ENCODE results near the gene IER5L.

IER5L gene

GRCh38 chr9:129223551-129224208 is 45.6 kb upstream of the IER5L start:
- TF ChIP-seq CTCF (IDR thresholded peaks at IDR 0.05; ENCODE audit: low read depth, low read length, missing control alignments) = no peak
- no peak for DNase-seq
- in situ Hi-C loops (cut with HindIII; ENCODE audit: low pct_ligation_motif_present, low sequenced_read_pairs) = no loop called here
- H3K36me3 ChIP-seq (replicated peaks) = no peaks in the 10 kb centered on the region
- no peak overlapping the region for H3K4me3 ChIP-seq (ENCODE audit: low read depth, low read length)
- H3K27ac ChIP-seq = no peak overlapping the region
- no peaks in the 10 kb centered on the region for H3K27me3 ChIP-seq (replicated peaks)

GRCh38 chr9:129222819-129223218 is 44.8 kb upstream of the IER5L start:
- H3K36me3 ChIP-seq (replicated peaks) = no peaks in the 10 kb centered on the region
- H3K27ac ChIP-seq = no peak overlapping the region
- DNase-seq = no peak
- in situ Hi-C loops (cut with HindIII; ENCODE audit: low pct_ligation_motif_present, low sequenced_read_pairs) = no loop called here
- no peak for TF ChIP-seq CTCF (IDR thresholded peaks at IDR 0.05; ENCODE audit: low read depth, low read length, missing control alignments)
- no peaks in the 10 kb centered on the region for H3K27me3 ChIP-seq (replicated peaks)
- H3K4me3 ChIP-seq (ENCODE audit: low read depth, low read length) = no peak overlapping the region

DNA sequence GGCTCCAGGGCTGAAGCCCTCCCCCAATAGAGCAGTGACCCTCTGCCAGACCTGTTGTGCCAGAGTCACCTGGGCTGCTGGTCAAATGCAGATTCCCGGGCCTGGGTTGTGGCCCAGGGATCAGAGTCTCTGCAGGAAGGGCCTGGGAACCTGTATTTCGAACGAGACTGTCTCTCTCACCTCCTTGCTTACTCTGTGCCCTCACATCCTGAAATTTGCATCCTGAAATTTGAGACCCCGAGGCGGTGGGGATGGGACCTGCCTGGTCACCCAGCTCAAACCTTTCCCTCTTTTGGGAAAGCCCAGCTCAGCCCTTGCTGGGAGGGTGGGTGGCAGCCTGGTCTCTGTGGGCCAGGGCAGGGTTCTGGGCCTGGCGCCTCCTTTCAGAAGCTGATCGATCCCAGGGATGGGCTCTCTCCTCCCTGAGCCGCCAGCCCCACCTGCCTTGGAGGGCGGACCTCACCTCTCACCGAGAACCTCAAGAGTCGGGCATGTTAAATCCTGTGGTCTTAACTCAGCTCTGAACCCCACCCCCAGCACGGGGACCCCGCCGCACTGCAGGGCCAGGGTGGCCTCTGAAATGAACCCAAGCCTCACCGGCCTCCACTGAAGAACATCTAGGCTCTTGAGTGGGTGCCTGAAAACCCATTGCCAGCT is 44.0 kb upstream of the IER5L start:
- Histone ChIP-seq H3K36me3 (replicated peaks) (no peaks in the 10 kb centered on the region), H3K27me3 (replicated peaks) (no peaks in the 10 kb centered on the region), H3K4me3 (ENCODE audit: low read depth, low read length) (no peak overlapping the region), H3K27ac (no peak overlapping the region)
- no peak for DNase-seq
- in situ Hi-C loops (cut with HindIII; ENCODE audit: low pct_ligation_motif_present, low sequenced_read_pairs) = no loop called here
- no peak for TF ChIP-seq CTCF (IDR thresholded peaks at IDR 0.05; ENCODE audit: low read depth, low read length, missing control alignments)

GRCh38 chr9:129221233-129221632 is 43.2 kb upstream of the IER5L start:
- TF ChIP-seq CTCF (IDR thresholded peaks at IDR 0.05; ENCODE audit: low read depth, low read length, missing control alignments) = no peak
- Histone ChIP-seq H3K27me3 (replicated peaks) (no peaks in the 10 kb centered on the region), H3K4me3 (ENCODE audit: low read depth, low read length) (no peak overlapping the region), H3K36me3 (replicated peaks) (no peaks in the 10 kb centered on the region), H3K27ac (no peak overlapping the region)
- in situ Hi-C loops (cut with HindIII; ENCODE audit: low pct_ligation_motif_present, low sequenced_read_pairs) = no loop called here
- DNase-seq = no peak

DNA sequence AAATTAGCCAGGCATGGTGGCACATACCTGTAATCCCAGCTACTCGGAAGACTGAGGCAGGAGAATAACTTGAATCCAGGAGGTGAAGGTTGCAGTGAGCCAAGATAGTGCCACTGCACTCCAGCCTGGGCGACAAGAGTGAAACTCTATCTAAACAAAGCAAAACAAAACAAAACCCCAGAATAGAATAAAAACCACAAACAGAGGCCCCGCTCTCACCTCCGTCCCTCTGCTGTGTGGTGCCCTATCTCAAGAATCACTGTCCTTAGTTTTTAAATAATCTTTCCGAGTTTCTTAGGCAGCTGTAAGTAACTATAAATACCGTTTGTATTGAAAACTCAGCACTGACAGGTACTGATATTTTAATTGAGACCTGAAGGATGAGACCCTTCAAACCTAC is 42.7 kb upstream of the IER5L start:
- in situ Hi-C loops (cut with HindIII; ENCODE audit: low pct_ligation_motif_present, low sequenced_read_pairs) = no loop called here
- no peak overlapping the region for H3K4me3 ChIP-seq (ENCODE audit: low read depth, low read length)
- no peaks in the 10 kb centered on the region for H3K36me3 ChIP-seq (replicated peaks)
- DNase-seq = no peak
- no peak overlapping the region for H3K27ac ChIP-seq
- H3K27me3 ChIP-seq (replicated peaks) = no peaks in the 10 kb centered on the region
- TF ChIP-seq CTCF (IDR thresholded peaks at IDR 0.05; ENCODE audit: low read depth, low read length, missing control alignments) = no peak

- Histone ChIP-seq H3K36me3 (replicated peaks) (no peaks in the 10 kb centered on the region), H3K27me3 (replicated peaks) (no peaks in the 10 kb centered on the region), H3K27ac (no peak overlapping the region), H3K4me3 (ENCODE audit: low read depth, low read length) (no peak overlapping the region)
- TF ChIP-seq CTCF (IDR thresholded peaks at IDR 0.05; ENCODE audit: low read depth, low read length, missing control alignments) = no peak
- in situ Hi-C loops (cut with HindIII; ENCODE audit: low pct_ligation_motif_present, low sequenced_read_pairs) = no loop called here
- DNase-seq = no peak
Measured at GRCh38 chr9:129218918-129219317, 40.9 kb upstream of the IER5L start.
